GM23248 (cell line): ENCODE results near the gene SNX15. TPM values are rescaled to one million over a fixed set of nuclear protein-coding genes. Genes with fewer than 3 reads are reported as not detected.

ENCODE experiments used
- DNase-seq: peaks from one replicate; pipeline ENCODE4 v3.0.0-alpha.2; 2015
- H2AFZ ChIP-seq: fragments of 200-600 bp; sonication (generic); 2 replicates; pipeline ENCODE4 v1.6.1; 2016; ENCODE audit warnings: antibody characterized with exemption
- H3F3A ChIP-seq: fragments of 200-600 bp; sonication (generic); 2 replicates; pipeline ENCODE4 v1.6.1; 2016; ENCODE audit warnings: mild to moderate bottlenecking, antibody characterized with exemption, mixed run types; ENCODE audit not compliant: insufficient read depth
- H3K27ac ChIP-seq: fragments of 200-600 bp; sonication (generic); 2 replicates; pipeline ENCODE4 v1.5.1; 2016; ENCODE audit warnings: mild to moderate bottlenecking
- H3K27me3 ChIP-seq: fragments of 200-600 bp; sonication (generic); replicated peaks from 2 replicates; pipeline ENCODE4 v1.6.1; 2016; ENCODE audit warnings: mild to moderate bottlenecking; ENCODE audit not compliant: insufficient read depth
- H3K36me3 ChIP-seq: fragments of 200-600 bp; sonication (generic); 2 replicates; pipeline ENCODE4 v1.6.1; 2016; ENCODE audit warnings: low read depth, mild to moderate bottlenecking
- H3K4me1 ChIP-seq: fragments of 200-600 bp; sonication (generic); 2 replicates; pipeline ENCODE4 v1.6.1; 2016; ENCODE audit warnings: mild to moderate bottlenecking; ENCODE audit not compliant: insufficient read depth
- H3K4me2 ChIP-seq: fragments of 200-600 bp; sonication (generic); one replicate; pipeline ENCODE4 v1.6.1; 2016; ENCODE audit warnings: mild to moderate bottlenecking; ENCODE audit not compliant: unreplicated experiment
- H3K4me3 ChIP-seq: fragments of 200-600 bp; sonication (generic); 2 replicates; pipeline ENCODE4 v1.5.1; 2016; ENCODE audit warnings: mild to moderate bottlenecking
- H3K79me2 ChIP-seq: fragments of 200-600 bp; sonication (generic); 2 replicates; pipeline ENCODE4 v1.6.1; 2016; ENCODE audit warnings: mild to moderate bottlenecking; ENCODE audit not compliant: insufficient read depth
- H3K9ac ChIP-seq: fragments of 200-600 bp; sonication (generic); 2 replicates; pipeline ENCODE4 v1.6.1; 2016; ENCODE audit warnings: mild to moderate bottlenecking
- H3K9me2 ChIP-seq: fragments of 200-600 bp; sonication (generic); 2 replicates; pipeline ENCODE4 v1.6.1; 2016; ENCODE audit warnings: mixed run types, mild to moderate bottlenecking, moderate library complexity; ENCODE audit not compliant: insufficient read depth
- H3K9me3 ChIP-seq: fragments of 200-600 bp; sonication (generic); one replicate; pipeline ENCODE4 v1.6.1; 2017; ENCODE audit warnings: low read depth
- H4K20me1 ChIP-seq: fragments of 200-600 bp; sonication (generic); 2 replicates; pipeline ENCODE4 v1.6.0; 2016; ENCODE audit not compliant: insufficient read depth
- EZH2 ChIP-seq: fragments of 200-600 bp; sonication (generic); IDR thresholded peaks from 2 replicates; pipeline ENCODE4 v1.6.1; 2018; ENCODE audit warnings: antibody characterized with exemption, mild to moderate bottlenecking; ENCODE audit not compliant: insufficient read depth, poor library complexity, severe bottlenecking
- EZH2phosphoT487 ChIP-seq: fragments of 200-600 bp; sonication (generic); IDR thresholded peaks from 2 replicates; pipeline ENCODE4 v1.6.1; 2018; ENCODE audit warnings: antibody characterized with exemption, moderate library complexity, mild to moderate bottlenecking, low read depth; ENCODE audit not compliant: insufficient read depth
- WGBS, 2 experiments: methylation state at CpG; one replicate each; pipeline ENCODE4 v1.1.6; 2015 to 2017; ENCODE audit warnings: low lambda C conversion rate in 2 of 2, low coverage in 1 of 2; ENCODE audit errors: missing lambda C conversion rate in 2 of 2; 5-methylcytosine and 5-hydroxymethylcytosine counted together
- in situ Hi-C: fragments of 300-500 bp; cut with MboI; formaldehyde crosslinking; loops from 2 replicates; pipeline ENCODE4 v1.15.0; 2020
- polyA plus RNA-seq: library from polyadenylated mRNA; unstranded; fragments of >200 nt; fragmentation: Nextera tagmentation; extraction: Ambion mirVana; gene quantifications from 2 replicates; pipeline ENCODE4 v1.2.1, GENCODE V29; 2016
- total RNA-seq: library from RNA; depleted of rRNA; stranded (reverse); fragments of >200 nt; shearing (Covaris generic); gene quantifications from 2 replicates; pipeline ENCODE4 v1.2.3, GENCODE V29; 2014

Gene SNX15
- total and polyA plus RNA-seq, 2 experiments from 2014 or later, result 17.2 to 17.5 TPM

- DNase-seq, result no peak
- Histone ChIP-seq H3K9me2 (no peaks in the 10 kb centered on the region), H3K9ac (no peak overlapping the region), H2AFZ (no peak overlapping the region), H3K79me2 (peaks cover 16% of the 10 kb centered on the region), H4K20me1 (no peaks in the 10 kb centered on the region), H3K4me2 (no peak overlapping the region), H3F3A (no peaks in the 10 kb centered on the region), H3K27me3 (no peaks in the 10 kb centered on the region), H3K27ac (no peak overlapping the region), H3K36me3 (no peaks in the 10 kb centered on the region), H3K9me3 (no peaks in the 10 kb centered on the region), H3K4me1 (peaks cover 4% of the 10 kb centered on the region; the same call in 1 of the 2 replicates), H3K4me3 (no peak overlapping the region)
- no peak for TF ChIP-seq EZH2phosphoT487
- WGBS, 2 experiments, result 78 to 80% methylated on average over 7 of the region's 7 CpGs
- in situ Hi-C loops, result no loop called here
Observed at GRCh38 chr11:65045728-65046127, 18.5 kb downstream of the SNX15 start.

GRCh38 chr11:65047581-65048422 is 20.6 kb downstream of the SNX15 start:
- no peaks in the 10 kb centered on the region for H3K9me2 ChIP-seq
- H3K9me3 ChIP-seq, result no peaks in the 10 kb centered on the region
- peaks cover 5% of the 10 kb centered on the region for H3K79me2 ChIP-seq
- no peaks in the 10 kb centered on the region for H3K36me3 ChIP-seq
- peak overlapping the region; percentile 74 for H3K4me2 ChIP-seq
- no peaks in the 10 kb centered on the region for H4K20me1 ChIP-seq
- DNase-seq, result peak; percentile 51
- no peak overlapping the region for H3K27ac ChIP-seq
- WGBS, 2 experiments, result 8 to 10% methylated on average over 51 to 56 of the region's 56 CpGs
- H2AFZ ChIP-seq, result peak overlapping the region; percentile 87
- H3K4me3 ChIP-seq, result peak overlapping the region; percentile 72
- H3K27me3 ChIP-seq, result no peaks in the 10 kb centered on the region
- TF ChIP-seq EZH2 (no peak), EZH2phosphoT487 (no peak)
- peaks cover 4% of the 10 kb centered on the region; the same call in 1 of the 2 replicates for H3K4me1 ChIP-seq
- in situ Hi-C loops, result no loop called here
- no peaks in the 10 kb centered on the region for H3F3A ChIP-seq
- H3K9ac ChIP-seq, result peak overlapping the region; percentile 77

- H3K27ac ChIP-seq, result no peak overlapping the region
- in situ Hi-C loops, result no loop called here
- no peak overlapping the region for H3K4me3 ChIP-seq
- H4K20me1 ChIP-seq, result no peaks in the 10 kb centered on the region
- no peak overlapping the region for H2AFZ ChIP-seq
- WGBS, 2 experiments, result 71 to 74% methylated on average over 9 of the region's 9 CpGs
- 0 out of 2 replicates have a peak, but pooled peaks cover 3% of the 10 kb centered on the region for H3K79me2 ChIP-seq
- no peak overlapping the region for H3K4me2 ChIP-seq
- H3K9ac ChIP-seq, result no peak overlapping the region
- TF ChIP-seq EZH2phosphoT487, result no peak
- TF ChIP-seq EZH2, result no peak
- H3K9me3 ChIP-seq, result no peaks in the 10 kb centered on the region
- no peaks in the 10 kb centered on the region for H3K27me3 ChIP-seq
- H3F3A ChIP-seq, result no peaks in the 10 kb centered on the region
- no peaks in the 10 kb centered on the region for H3K36me3 ChIP-seq
- H3K9me2 ChIP-seq, result no peaks in the 10 kb centered on the region
- H3K4me1 ChIP-seq, result peaks cover 4% of the 10 kb centered on the region; the same call in 1 of the 2 replicates
- DNase-seq, result no peak
Observed at GRCh38 chr11:65051398-65051858, 24.2 kb downstream of the SNX15 start.

DNA sequence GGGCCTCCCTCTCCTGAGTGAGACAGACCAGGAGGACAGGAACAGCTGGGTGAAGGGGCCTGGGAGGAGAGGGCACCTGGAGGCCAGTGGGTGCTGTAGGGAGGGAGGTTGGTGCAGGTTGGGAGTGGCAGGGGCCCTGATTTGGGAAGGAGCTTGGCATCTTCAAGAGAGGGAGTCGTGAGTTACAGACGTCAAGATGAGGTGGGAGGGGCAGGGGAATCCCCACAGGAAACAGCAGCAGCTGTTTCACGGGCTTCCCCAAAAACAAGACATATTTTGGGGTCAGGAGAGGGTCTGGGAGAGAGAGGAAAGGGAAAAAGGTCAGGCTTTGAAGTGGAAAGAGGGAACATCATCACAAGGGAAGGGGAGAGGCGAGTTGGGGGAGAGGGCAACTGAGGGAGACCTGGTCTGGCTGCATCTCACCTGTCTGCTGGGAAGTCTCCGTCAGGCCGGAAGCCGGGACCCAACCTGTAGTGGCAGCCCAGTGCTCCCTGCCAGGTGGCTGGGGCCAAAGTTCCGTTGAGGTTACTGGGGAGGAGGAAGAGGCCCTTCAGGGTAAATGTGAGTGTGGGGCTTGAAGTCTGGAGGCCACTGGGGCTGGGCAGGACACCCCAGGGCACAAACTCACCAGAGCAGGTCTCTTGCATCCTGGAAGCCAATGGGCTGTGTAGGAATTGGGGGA is 26.7 kb downstream of the SNX15 start:
- WGBS, 2 experiments, result 47 to 50% methylated on average over 8 of the region's 8 CpGs
- Histone ChIP-seq H4K20me1 (no peaks in the 10 kb centered on the region), H3K79me2 (no peaks in the 10 kb centered on the region), H3K27me3 (no peaks in the 10 kb centered on the region), H3K27ac (no peak overlapping the region), H2AFZ (no peak overlapping the region), H3K4me2 (no peak overlapping the region), H3K36me3 (no peaks in the 10 kb centered on the region), H3K9me2 (no peaks in the 10 kb centered on the region), H3F3A (no peaks in the 10 kb centered on the region), H3K4me3 (no peak overlapping the region), H3K9ac (no peak overlapping the region), H3K4me1 (no peaks in the 10 kb centered on the region), H3K9me3 (no peaks in the 10 kb centered on the region)
- no peak for DNase-seq
- TF ChIP-seq EZH2phosphoT487 (no peak), EZH2 (no peak)
- in situ Hi-C loops, result no loop called here
